Activated T-cell treated with anti-CD3 and anti-CD28 coated beads, Interleukin-2, amount 50 U/mL, for 72 hours (primary cell): ENCODE results near the gene ALOX12B. TPM values are rescaled to one million over a fixed set of nuclear protein-coding genes. Genes with fewer than 3 reads are reported as not detected.
"Not testable (repeated sequence)": the region's sequence is repeated elsewhere in the genome, so short reads cannot be mapped to it uniquely, and the experiment has no call there.

ENCODE experiments used
- ATAC-seq, 2 donors: fragments of 150-1000 bp; cut with Tn5 transposase; replicated peaks in 1 of 2; 2 replicates each; pipeline ENCODE4 v1.10.0; 2021; ENCODE audit warnings: moderate library complexity in 2 of 2, mild to moderate bottlenecking in 1 of 2
- DNase-seq, 2 donors: peaks; one replicate each; pipeline ENCODE4 v3.0.0; 2021 to 2022; ENCODE audit warnings: mixed read lengths in 1 of 2
- H3K27ac Mint-ChIP-seq: one replicate; pipeline ENCODE4 v1.8.0; 2022; ENCODE audit warnings: mild to moderate bottlenecking, moderate library complexity, mixed read lengths
- H3K27me3 Mint-ChIP-seq: one replicate; pipeline ENCODE4 v1.8.0; 2022; ENCODE audit warnings: low read depth, mixed read lengths
- H3K36me3 Mint-ChIP-seq, 2 donors: one replicate each; pipeline ENCODE4 v1.8.0; 2022; ENCODE audit warnings: mixed read lengths in 2 of 2, mild to moderate bottlenecking in 1 of 2; ENCODE audit not compliant: insufficient read depth in 2 of 2
- H3K4me1 Mint-ChIP-seq: one replicate; pipeline ENCODE4 v1.8.0; 2022; ENCODE audit warnings: low read depth, mixed read lengths
- H3K4me3 Mint-ChIP-seq, 2 donors: one replicate each; pipeline ENCODE4 v1.8.0; 2022; ENCODE audit warnings: mild to moderate bottlenecking in 2 of 2, mixed read lengths in 2 of 2, moderate library complexity in 2 of 2
- H3K9me3 Mint-ChIP-seq, 2 donors: one replicate each; pipeline ENCODE4 v1.8.0; 2022; ENCODE audit warnings: mixed read lengths in 2 of 2
- total RNA-seq, 2 donors: library from RNA; stranded (reverse); gene quantifications; one replicate each; pipeline ENCODE4 v1.2.3, GENCODE V29; 2022

ALOX12B gene
- total RNA-seq, 2 donors from 2014 or later = 1.3 to 4.1 TPM

- ATAC-seq (no peak), DNase-seq (no peak)
- no peaks in the 10 kb centered on the region for H3K9me3 Mint-ChIP-seq
- no peak overlapping the region for H3K4me3 Mint-ChIP-seq
- H3K27ac Mint-ChIP-seq = no peak overlapping the region
- H3K36me3 Mint-ChIP-seq = no peaks in the 10 kb centered on the region
- peaks cover 24% of the 10 kb centered on the region for H3K27me3 Mint-ChIP-seq
- peaks cover 13% of the 10 kb centered on the region for H3K4me1 Mint-ChIP-seq
Measured at GRCh38 chr17:8091033-8091687, 3.6 kb upstream of the ALOX12B start.

GRCh38 chr17:8089728-8090127 lies 2.2 kb upstream of the ALOX12B start:
- ATAC-seq = no peak
- no peaks in the 10 kb centered on the region for H3K36me3 Mint-ChIP-seq
- no peak overlapping the region for H3K4me3 Mint-ChIP-seq
- H3K4me1 Mint-ChIP-seq = peaks cover 9% of the 10 kb centered on the region
- H3K9me3 Mint-ChIP-seq = no peaks in the 10 kb centered on the region
- peaks cover 24% of the 10 kb centered on the region for H3K27me3 Mint-ChIP-seq
- no peak overlapping the region for H3K27ac Mint-ChIP-seq
- DNase-seq = no peak

GRCh38 chr17:8087952-8088230 lies 375 bp upstream of the ALOX12B start:
- H3K9me3 Mint-ChIP-seq = no peaks in the 10 kb centered on the region
- H3K27ac Mint-ChIP-seq = no peak overlapping the region
- ATAC-seq (no peak), DNase-seq (no peak)
- peaks cover 24% of the 10 kb centered on the region for H3K27me3 Mint-ChIP-seq
- H3K4me1 Mint-ChIP-seq = no peaks in the 10 kb centered on the region
- H3K4me3 Mint-ChIP-seq = no peak overlapping the region
- H3K36me3 Mint-ChIP-seq = no peaks in the 10 kb centered on the region

- ATAC-seq = no peak
- Mint-ChIP-seq H3K36me3 (peaks cover 0 to 7% of the 10 kb centered on the region in 2 donors), H3K27ac (no peak overlapping the region), H3K4me3 (no peak overlapping the region), H3K27me3 (peaks cover 10% of the 10 kb centered on the region), H3K4me1 (peaks cover 13% of the 10 kb centered on the region), H3K9me3 (no peaks in the 10 kb centered on the region)
- DNase-seq = no peak
Measured at GRCh38 chr17:8084250-8084649, 3.3 kb downstream of the ALOX12B start.

- DNase-seq (no peak), ATAC-seq (no peak)
- no peaks in the 10 kb centered on the region for H3K9me3 Mint-ChIP-seq
- no peaks in the 10 kb centered on the region for H3K27me3 Mint-ChIP-seq
- peaks cover 0 to 7% of the 10 kb centered on the region in 2 donors for H3K36me3 Mint-ChIP-seq
- no peak overlapping the region for H3K27ac Mint-ChIP-seq
- H3K4me3 Mint-ChIP-seq = no peak overlapping the region
- H3K4me1 Mint-ChIP-seq = peaks cover 13% of the 10 kb centered on the region
Measured at GRCh38 chr17:8082292-8082691, 5.2 kb downstream of the ALOX12B start.

GRCh38 chr17:8081876-8082275 lies 5.6 kb downstream of the ALOX12B start:
- DNase-seq = no peak
- H3K27me3 Mint-ChIP-seq = no peaks in the 10 kb centered on the region
- no peak for ATAC-seq
- H3K27ac Mint-ChIP-seq = no peak overlapping the region
- peaks cover 13% of the 10 kb centered on the region for H3K4me1 Mint-ChIP-seq
- peak overlapping the region in 1 of 2 donors; percentile 32 for H3K4me3 Mint-ChIP-seq
- peaks cover 0 to 7% of the 10 kb centered on the region in 2 donors for H3K36me3 Mint-ChIP-seq
- H3K9me3 Mint-ChIP-seq = no peaks in the 10 kb centered on the region

GRCh38 chr17:8080799-8081219 lies 6.7 kb downstream of the ALOX12B start:
- DNase-seq = no peak
- Mint-ChIP-seq H3K4me3 (peak overlapping the region; percentile 95 to 96), H3K4me1 (peaks cover 13% of the 10 kb centered on the region), H3K36me3 (peaks cover 0 to 7% of the 10 kb centered on the region in 2 donors), H3K27ac (no peak overlapping the region), H3K27me3 (no peaks in the 10 kb centered on the region), H3K9me3 (no peaks in the 10 kb centered on the region)
- no peak for ATAC-seq

- ATAC-seq (no peak), DNase-seq (no peak)
- no peaks in the 10 kb centered on the region for H3K27me3 Mint-ChIP-seq
- peak overlapping the region; percentile 95 to 96 for H3K4me3 Mint-ChIP-seq
- H3K9me3 Mint-ChIP-seq = no peaks in the 10 kb centered on the region
- H3K4me1 Mint-ChIP-seq = peaks cover 13% of the 10 kb centered on the region
- H3K27ac Mint-ChIP-seq = no peak overlapping the region
- peaks cover 0 to 7% of the 10 kb centered on the region in 2 donors for H3K36me3 Mint-ChIP-seq
Measured at GRCh38 chr17:8080208-8080798, 7.2 kb downstream of the ALOX12B start.

GRCh38 chr17:8079291-8080207 lies 8.0 kb downstream of the ALOX12B start:
- Mint-ChIP-seq H3K36me3 (peaks cover 0 to 7% of the 10 kb centered on the region in 2 donors), H3K4me3 (peak overlapping the region; percentile 95 to 96), H3K27me3 (peaks cover 7% of the 10 kb centered on the region), H3K4me1 (peaks cover 13% of the 10 kb centered on the region), H3K9me3 (no peaks in the 10 kb centered on the region), H3K27ac (no peak overlapping the region)
- ATAC-seq (peak; percentile 92), DNase-seq (peak; percentile 88 to 89)

GRCh38 chr17:8077939-8078338 lies 9.6 kb downstream of the ALOX12B start:
- Mint-ChIP-seq H3K27me3 (peaks cover 24% of the 10 kb centered on the region), H3K4me1 (peaks cover 29% of the 10 kb centered on the region)
- not testable (repeated sequence) for H3K27ac Mint-ChIP-seq, H3K9me3 Mint-ChIP-seq, ATAC-seq, DNase-seq, H3K4me3 Mint-ChIP-seq, H3K36me3 Mint-ChIP-seq

- DNase-seq (no peak), ATAC-seq (no peak)
- Mint-ChIP-seq H3K4me1 (peaks cover 41% of the 10 kb centered on the region), H3K27ac (no peak overlapping the region), H3K36me3 (peaks cover 0 to 5% of the 10 kb centered on the region in 2 donors), H3K4me3 (no peak overlapping the region), H3K27me3 (peaks cover 36% of the 10 kb centered on the region), H3K9me3 (no peaks in the 10 kb centered on the region)
Measured at GRCh38 chr17:8076502-8077266, 10.8 kb downstream of the ALOX12B start.

- H3K4me3 Mint-ChIP-seq = no peak overlapping the region
- H3K9me3 Mint-ChIP-seq = no peaks in the 10 kb centered on the region
- H3K4me1 Mint-ChIP-seq = peaks cover 35% of the 10 kb centered on the region
- peaks cover 0 to 3% of the 10 kb centered on the region in 2 donors for H3K36me3 Mint-ChIP-seq
- DNase-seq = no peak
- H3K27me3 Mint-ChIP-seq = peaks cover 45% of the 10 kb centered on the region
- no peak overlapping the region for H3K27ac Mint-ChIP-seq
- no peak for ATAC-seq
Measured at GRCh38 chr17:8075574-8076342, 11.8 kb downstream of the ALOX12B start.
